Measurements from ENCODE around the gene PDE11A. TPM values are rescaled to one million over a fixed set of nuclear protein-coding genes. Genes with fewer than 3 reads are reported as not detected.
A peak's percentile ranks its signal among the peaks of the same experiment; 100 is the strongest.

The PDE11A gene
- total RNA-seq, 4 donors from 2014 or later: 1.7 TPM; not detected in 3

GRCh38 chr2:177782613-177783012 lies 290.0 kb downstream of the PDE11A start:
- no peaks in the 10 kb centered on the region for H3K36me3 ChIP-seq
- no peak overlapping the region for H3K4me3 ChIP-seq
- H3K4me1 ChIP-seq: peaks cover 0 to 27% (median 8%) of the 10 kb centered on the region in 4 donors
- DNase-seq (ENCODE audit: low spot score in 2 of 2): no peak
- no peaks in the 10 kb centered on the region for H3K9me3 ChIP-seq
- H3K27me3 ChIP-seq: no peaks in the 10 kb centered on the region
- no peak overlapping the region for H3K27ac ChIP-seq
- TF ChIP-seq EP300 (IDR thresholded peaks at IDR 0.05) (no peak), CTCF (IDR thresholded peaks at IDR 0.05) (no peak), POLR2A (IDR thresholded peaks at IDR 0.05) (no peak)

DNA sequence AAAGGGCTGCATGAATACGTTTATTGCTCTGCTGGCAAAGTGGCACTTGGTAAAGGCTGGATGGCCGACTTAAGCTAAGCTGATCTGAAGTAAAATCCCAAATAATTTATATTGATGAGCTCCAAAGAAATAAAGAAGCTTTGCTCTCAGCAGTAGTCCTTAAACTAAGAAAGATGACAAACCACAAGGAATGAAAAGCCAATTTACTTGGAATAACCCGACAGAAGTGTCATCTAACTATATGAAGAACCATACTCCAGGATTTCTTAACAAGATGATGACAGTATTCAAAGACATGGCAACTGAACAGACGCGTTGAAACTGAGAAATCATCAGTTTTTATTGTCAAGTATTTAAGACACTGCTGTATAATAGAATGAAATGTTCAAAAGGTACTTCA lies 294.1 kb downstream of the PDE11A start:
- whole genome bisulfite sequencing, 2 donors: 84 to 85% methylated on average over 5 of the region's 5 CpGs
- Histone ChIP-seq H3K27ac (no peak overlapping the region), H3K4me3 (no peak overlapping the region), H3K27me3 (no peaks in the 10 kb centered on the region), H3K9me3 (no peaks in the 10 kb centered on the region), H3K36me3 (no peaks in the 10 kb centered on the region), H3K4me1 (peaks cover 0 to 8% (median under 1%) of the 10 kb centered on the region in 4 donors)
- no peak for DNase-seq (ENCODE audit: low spot score in 2 of 2)
- TF ChIP-seq POLR2A (IDR thresholded peaks at IDR 0.05) (no peak), CTCF (IDR thresholded peaks at IDR 0.05) (no peak), EP300 (IDR thresholded peaks at IDR 0.05) (no peak)

DNA sequence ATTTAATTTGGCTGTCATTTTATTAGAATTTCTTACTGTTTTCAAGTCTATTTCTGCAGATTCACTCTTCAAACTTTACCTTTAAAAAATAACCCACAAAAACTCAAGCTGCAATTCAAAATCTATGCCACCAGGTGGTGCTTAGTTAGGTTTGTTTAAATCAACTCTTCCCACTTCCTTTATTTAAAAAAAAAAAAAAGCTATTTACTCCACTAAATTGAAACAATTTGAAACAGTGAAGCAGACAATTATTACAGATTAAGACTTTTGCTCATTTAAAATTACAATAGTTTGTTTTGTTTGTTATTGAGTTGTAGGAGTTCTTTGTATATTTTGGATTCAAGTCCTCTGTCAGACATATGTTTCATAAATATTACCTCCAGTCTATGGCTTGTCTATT lies 300.0 kb downstream of the PDE11A start:
- peak in 1 of 2 donors; percentile 52 for DNase-seq (ENCODE audit: low spot score in 2 of 2)
- Histone ChIP-seq H3K4me3 (no peak overlapping the region), H3K27me3 (no peaks in the 10 kb centered on the region), H3K4me1 (peaks cover 0 to 3% (median 0%) of the 10 kb centered on the region in 4 donors), H3K36me3 (no peaks in the 10 kb centered on the region), H3K9me3 (no peaks in the 10 kb centered on the region), H3K27ac (no peak overlapping the region)
- TF ChIP-seq EP300 (IDR thresholded peaks at IDR 0.05): no peak
- TF ChIP-seq CTCF (IDR thresholded peaks at IDR 0.05): peak; percentile 18 to 53 (median 37)

- WGBS, 2 donors: 54 to 56% methylated on average over 3 of the region's 3 CpGs
- H3K36me3 ChIP-seq: no peaks in the 10 kb centered on the region
- TF ChIP-seq EP300 (IDR thresholded peaks at IDR 0.05): no peak
- no peak for TF ChIP-seq CTCF (IDR thresholded peaks at IDR 0.05)
- TF ChIP-seq POLR2A (IDR thresholded peaks at IDR 0.05): no peak
- H3K27me3 ChIP-seq: no peaks in the 10 kb centered on the region
- H3K4me1 ChIP-seq: peaks cover 0 to 3% (median 0%) of the 10 kb centered on the region in 4 donors
- DNase-seq (ENCODE audit: low spot score in 2 of 2): no peak
- no peak overlapping the region for H3K27ac ChIP-seq
- H3K9me3 ChIP-seq: no peaks in the 10 kb centered on the region
- no peak overlapping the region for H3K4me3 ChIP-seq
Observed at GRCh38 chr2:177771191-177771590, 301.4 kb downstream of the PDE11A start.

DNA sequence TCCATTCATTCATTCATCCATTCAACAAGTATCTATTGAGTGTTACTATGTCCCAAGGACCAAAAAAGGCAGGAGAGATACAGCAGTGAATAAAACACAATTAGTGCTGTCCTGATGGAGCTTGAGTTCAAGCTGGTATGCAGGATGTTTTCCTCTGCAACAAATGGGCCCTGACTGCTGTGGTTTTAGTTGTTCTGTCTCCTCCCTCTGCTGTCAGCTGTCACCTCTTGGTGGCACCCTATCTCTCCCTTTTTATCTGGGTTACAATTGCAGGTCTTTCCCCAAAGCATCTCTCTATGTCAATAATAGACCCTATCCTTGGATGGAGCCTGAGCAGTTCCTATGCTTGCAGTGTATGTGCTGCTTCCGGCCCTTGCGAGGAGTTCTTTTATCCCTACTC lies 304.8 kb downstream of the PDE11A start:
- no peak for DNase-seq (ENCODE audit: low spot score in 2 of 2)
- 88 to 90% methylated on average over 2 of the region's 2 CpGs for WGBS, 2 donors
- no peaks in the 10 kb centered on the region for H3K9me3 ChIP-seq
- H3K27ac ChIP-seq: no peak overlapping the region
- TF ChIP-seq POLR2A (IDR thresholded peaks at IDR 0.05): no peak
- no peak for TF ChIP-seq CTCF (IDR thresholded peaks at IDR 0.05)
- no peak for TF ChIP-seq EP300 (IDR thresholded peaks at IDR 0.05)
- H3K36me3 ChIP-seq: no peaks in the 10 kb centered on the region
- H3K4me1 ChIP-seq: peaks cover 0 to 10% (median 0%) of the 10 kb centered on the region in 4 donors
- H3K4me3 ChIP-seq: no peak overlapping the region
- no peaks in the 10 kb centered on the region for H3K27me3 ChIP-seq

All from tibial nerve (tissue), 4 donors.